HEK293 (cell line): ENCODE data around the gene DPM1.

Experiments used
- CTCF ChIA-PET: fragments of 350-600 bp; formaldehyde crosslinking; extraction: SDS; loops from one replicate; lab custom pipeline; 2021; ENCODE audit warnings: antibody characterized with exemption; lab: Yijun Ruan, JAX
- POLR2A ChIA-PET: fragments of 300-600 bp; formaldehyde crosslinking; extraction: SDS; loops from one replicate; lab custom pipeline; 2020; ENCODE audit warnings: antibody characterized with exemption, inconsistent platforms; lab: Yijun Ruan, JAX
- H3K27ac ChIP-seq: fragments of 200-500 bp; sonication (Bioruptor generic); 2 replicates; pipeline ENCODE4 v1.5.1; 2014; ENCODE audit warnings: low read depth, low read length, control low read depth, inconsistent platforms; ENCODE audit errors: extremely low read depth
- H3K36me3 ChIP-seq, 2 experiments: fragments of 200-500 bp in 1 of 2; sonication (Bioruptor generic) in 1 of 2; 1 replicate in 1 of 2; 2 replicates in 1 of 2; pipeline ENCODE4 v1.5.1; 2014 to 2017; ENCODE audit warnings: inconsistent platforms in 2 of 2, low read length in 2 of 2; ENCODE audit not compliant: control insufficient read depth in 2 of 2, insufficient read depth in 1 of 2
- H3K4me1 ChIP-seq: fragments of 200-500 bp; sonication (Bioruptor generic); 2 replicates; pipeline ENCODE4 v1.5.1; 2014; ENCODE audit warnings: mild to moderate bottlenecking, low read length, inconsistent platforms; ENCODE audit not compliant: control insufficient read depth, insufficient read depth
- H3K4me3 ChIP-seq: 2 replicates; pipeline ENCODE4 v1.5.1; 2011; ENCODE audit warnings: low read depth, mild to moderate bottlenecking, control low read depth, low read length, moderate library complexity
- H3K9me3 ChIP-seq: fragments of 200-500 bp; sonication (Bioruptor generic); 2 replicates; pipeline ENCODE4 v1.5.1; 2014; ENCODE audit warnings: low read depth, low read length, inconsistent platforms; ENCODE audit not compliant: control insufficient read depth, insufficient read depth
- HOXA7 ChIP-seq: sonication (generic); formaldehyde crosslinking; IDR thresholded peaks from 2 replicates; pipeline ENCODE4 v1.8.1; 2022; ENCODE audit warnings: missing genetic modification reagents, borderline replicate concordance
- SP3 ChIP-seq: fragments of 450-650 bp; formaldehyde crosslinking; IDR thresholded peaks from 2 replicates; pipeline ENCODE4 v1.5.1; 2016; ENCODE audit warnings: missing biosample characterization, missing genetic modification characterization
- ZBTB21 ChIP-seq: fragments of 450-650 bp; formaldehyde crosslinking; IDR thresholded peaks from 2 replicates; pipeline ENCODE4 v1.5.1; 2017; ENCODE audit warnings: missing biosample characterization, missing genetic modification characterization
- ZNF157 ChIP-seq: fragments of 450-650 bp; formaldehyde crosslinking; IDR thresholded peaks from 2 replicates; pipeline ENCODE4 v1.5.1; 2016; ENCODE audit warnings: missing biosample characterization, missing genetic modification characterization
- ZNF174 ChIP-seq: fragments of 450-650 bp; formaldehyde crosslinking; IDR thresholded peaks from 2 replicates; pipeline ENCODE4 v1.5.0; 2017; ENCODE audit warnings: missing biosample characterization, mild to moderate bottlenecking, missing genetic modification characterization
- ZNF221 ChIP-seq: fragments of 450-650 bp; formaldehyde crosslinking; IDR thresholded peaks from 2 replicates; pipeline ENCODE4 v1.5.1; 2017; ENCODE audit warnings: missing biosample characterization, missing genetic modification characterization, borderline replicate concordance
- ZNF24 ChIP-seq: fragments of 450-650 bp; formaldehyde crosslinking; IDR thresholded peaks from 2 replicates; pipeline ENCODE4 v1.5.1; 2016; ENCODE audit warnings: missing biosample characterization, missing genetic modification characterization
- ZNF324 ChIP-seq: fragments of 450-650 bp; formaldehyde crosslinking; IDR thresholded peaks from 2 replicates; pipeline ENCODE4 v1.5.1; 2016; ENCODE audit warnings: missing biosample characterization, missing genetic modification characterization
- ZNF341 ChIP-seq: fragments of 450-650 bp; formaldehyde crosslinking; IDR thresholded peaks from 2 replicates; pipeline ENCODE4; 2016; ENCODE audit warnings: low read depth, missing biosample characterization, missing genetic modification characterization
- ZNF366 ChIP-seq: fragments of 450-650 bp; formaldehyde crosslinking; conservative IDR thresholded peaks from 2 replicates; pipeline ENCODE4 v1.5.1; 2016; ENCODE audit warnings: missing biosample characterization, missing genetic modification characterization
- ZNF585B ChIP-seq: fragments of 450-650 bp; formaldehyde crosslinking; IDR thresholded peaks from 2 replicates; pipeline ENCODE4 v1.5.1; 2016; ENCODE audit warnings: missing biosample characterization, missing genetic modification characterization
- ZNF629 ChIP-seq: fragments of 450-650 bp; formaldehyde crosslinking; IDR thresholded peaks from 2 replicates; pipeline ENCODE4 v1.5.1; 2017; ENCODE audit warnings: missing biosample characterization, missing genetic modification characterization
- ZNF654 ChIP-seq: fragments of 450-650 bp; formaldehyde crosslinking; IDR thresholded peaks from 2 replicates; pipeline ENCODE4 v1.5.1; 2016; ENCODE audit warnings: low read depth, missing biosample characterization, missing genetic modification characterization
- ZSCAN30 ChIP-seq: fragments of 450-650 bp; IDR thresholded peaks from 2 replicates; pipeline ENCODE4 v1.5.1; 2018; ENCODE audit warnings: missing biosample characterization, mild to moderate bottlenecking, missing genetic modification characterization, moderate library complexity
- ZXDB ChIP-seq: fragments of 450-650 bp; formaldehyde crosslinking; IDR thresholded peaks from 2 replicates; pipeline ENCODE4 v1.5.1; 2016; ENCODE audit warnings: missing biosample characterization, missing genetic modification characterization
- TF ChIP-seq, protein P1 (sequence below): fragments of 450-650 bp; formaldehyde crosslinking; IDR thresholded peaks from 2 replicates; pipeline ENCODE4 v1.5.1; 2016; ENCODE audit warnings: missing biosample characterization, missing genetic modification characterization
- TF ChIP-seq, protein P2 (sequence below): fragments of 450-650 bp; formaldehyde crosslinking; IDR thresholded peaks from 2 replicates; pipeline ENCODE4 v1.5.1; 2016; ENCODE audit warnings: missing biosample characterization, missing genetic modification characterization
- TF ChIP-seq, protein P3 (sequence below): fragments of 450-650 bp; formaldehyde crosslinking; IDR thresholded peaks from 2 replicates; pipeline ENCODE4 v1.5.1; 2016; ENCODE audit warnings: missing biosample characterization, missing genetic modification characterization
- TF ChIP-seq, protein P4 (sequence below): fragments of 450-650 bp; formaldehyde crosslinking; IDR thresholded peaks from 2 replicates; pipeline ENCODE4 v1.5.1; 2016; ENCODE audit warnings: missing biosample characterization, missing genetic modification characterization
- TF ChIP-seq, protein P5 (sequence below): fragments of 450-650 bp; formaldehyde crosslinking; IDR thresholded peaks from 2 replicates; pipeline ENCODE4 v1.5.1; 2016; ENCODE audit warnings: missing biosample characterization, missing genetic modification characterization

DPM1 gene

DNA sequence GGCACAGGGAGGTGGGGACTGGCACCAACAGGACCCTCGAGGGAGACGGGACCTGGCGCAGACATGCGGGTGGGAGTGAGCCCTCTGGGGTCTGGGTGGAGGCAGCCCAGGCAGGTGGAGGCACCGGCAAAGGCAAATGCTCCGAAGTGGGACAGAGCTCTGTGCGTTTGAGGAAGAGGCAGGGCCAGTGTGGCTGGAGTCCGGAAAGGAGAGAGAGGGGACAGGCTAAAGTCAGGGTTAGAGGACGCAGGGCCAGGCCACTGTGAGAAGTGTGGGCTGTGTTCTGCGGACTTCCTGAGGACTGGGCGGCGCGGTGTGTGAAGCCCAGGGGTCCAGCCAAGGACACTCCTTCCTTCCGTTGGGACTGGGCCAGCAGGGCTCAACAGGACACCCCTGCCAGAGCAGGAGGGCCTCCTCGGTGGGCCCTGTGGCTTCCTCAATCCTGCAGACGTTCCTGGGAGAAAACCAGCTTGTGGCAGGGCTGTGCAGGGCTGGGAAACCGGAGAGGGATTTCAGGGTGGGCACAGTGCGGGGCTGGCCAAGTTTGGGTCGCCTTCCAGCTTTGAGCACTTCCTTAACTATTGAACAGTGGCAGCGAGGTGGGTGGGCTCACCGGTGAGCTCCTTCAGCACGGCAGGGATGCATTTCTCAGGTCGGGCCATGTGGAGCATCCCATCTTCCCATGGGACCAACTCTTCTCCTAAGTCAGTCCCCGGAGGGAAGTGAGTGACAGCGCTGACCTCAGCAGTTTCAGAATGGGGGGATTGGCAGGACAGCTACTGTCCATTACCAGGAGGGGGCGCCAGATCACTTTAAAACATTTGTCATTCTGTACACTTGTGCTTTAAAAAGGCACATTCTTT, 22.8 kb upstream of the DPM1 start:
- Histone ChIP-seq H3K36me3 (no peaks in the 10 kb centered on the region), H3K9me3 (no peaks in the 10 kb centered on the region)
- CTCF ChIA-PET = interaction anchor here (0.6 to 4.3 kb wide), 34 partner anchors 8 to 1331 kb away, joined by 3 to 31 read pairs (median 4); partner anchors contain the start of genes BCAS4, DPM1 and MOCS3
- peak; percentile 79 for TF ChIP-seq ZNF654
- no peak for TF ChIP-seq ZNF585B (tag by site-specific recombination)
- TF ChIP-seq, protein P1, sequence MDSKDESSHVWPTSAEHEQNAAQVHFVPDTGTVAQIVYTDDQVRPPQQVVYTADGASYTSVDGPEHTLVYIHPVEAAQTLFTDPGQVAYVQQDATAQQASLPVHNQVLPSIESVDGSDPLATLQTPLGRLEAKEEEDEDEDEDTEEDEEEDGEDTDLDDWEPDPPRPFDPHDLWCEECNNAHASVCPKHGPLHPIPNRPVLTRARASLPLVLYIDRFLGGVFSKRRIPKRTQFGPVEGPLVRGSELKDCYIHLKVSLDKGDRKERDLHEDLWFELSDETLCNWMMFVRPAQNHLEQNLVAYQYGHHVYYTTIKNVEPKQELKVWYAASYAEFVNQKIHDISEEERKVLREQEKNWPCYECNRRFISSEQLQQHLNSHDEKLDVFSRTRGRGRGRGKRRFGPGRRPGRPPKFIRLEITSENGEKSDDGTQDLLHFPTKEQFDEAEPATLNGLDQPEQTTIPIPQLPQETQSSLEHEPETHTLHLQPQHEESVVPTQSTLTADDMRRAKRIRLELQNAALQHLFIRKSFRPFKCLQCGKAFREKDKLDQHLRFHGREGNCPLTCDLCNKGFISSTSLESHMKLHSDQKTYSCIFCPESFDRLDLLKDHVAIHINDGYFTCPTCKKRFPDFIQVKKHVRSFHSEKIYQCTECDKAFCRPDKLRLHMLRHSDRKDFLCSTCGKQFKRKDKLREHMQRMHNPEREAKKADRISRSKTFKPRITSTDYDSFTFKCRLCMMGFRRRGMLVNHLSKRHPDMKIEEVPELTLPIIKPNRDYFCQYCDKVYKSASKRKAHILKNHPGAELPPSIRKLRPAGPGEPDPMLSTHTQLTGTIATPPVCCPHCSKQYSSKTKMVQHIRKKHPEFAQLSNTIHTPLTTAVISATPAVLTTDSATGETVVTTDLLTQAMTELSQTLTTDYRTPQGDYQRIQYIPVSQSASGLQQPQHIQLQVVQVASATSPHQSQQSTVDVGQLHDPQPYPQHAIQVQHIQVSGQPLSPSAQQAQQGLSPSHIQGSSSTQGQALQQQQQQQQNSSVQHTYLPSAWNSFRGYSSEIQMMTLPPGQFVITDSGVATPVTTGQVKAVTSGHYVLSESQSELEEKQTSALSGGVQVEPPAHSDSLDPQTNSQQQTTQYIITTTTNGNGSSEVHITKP = peak; percentile 33; the same call in 1 of the 2 replicates
- TF ChIP-seq, protein P2, sequence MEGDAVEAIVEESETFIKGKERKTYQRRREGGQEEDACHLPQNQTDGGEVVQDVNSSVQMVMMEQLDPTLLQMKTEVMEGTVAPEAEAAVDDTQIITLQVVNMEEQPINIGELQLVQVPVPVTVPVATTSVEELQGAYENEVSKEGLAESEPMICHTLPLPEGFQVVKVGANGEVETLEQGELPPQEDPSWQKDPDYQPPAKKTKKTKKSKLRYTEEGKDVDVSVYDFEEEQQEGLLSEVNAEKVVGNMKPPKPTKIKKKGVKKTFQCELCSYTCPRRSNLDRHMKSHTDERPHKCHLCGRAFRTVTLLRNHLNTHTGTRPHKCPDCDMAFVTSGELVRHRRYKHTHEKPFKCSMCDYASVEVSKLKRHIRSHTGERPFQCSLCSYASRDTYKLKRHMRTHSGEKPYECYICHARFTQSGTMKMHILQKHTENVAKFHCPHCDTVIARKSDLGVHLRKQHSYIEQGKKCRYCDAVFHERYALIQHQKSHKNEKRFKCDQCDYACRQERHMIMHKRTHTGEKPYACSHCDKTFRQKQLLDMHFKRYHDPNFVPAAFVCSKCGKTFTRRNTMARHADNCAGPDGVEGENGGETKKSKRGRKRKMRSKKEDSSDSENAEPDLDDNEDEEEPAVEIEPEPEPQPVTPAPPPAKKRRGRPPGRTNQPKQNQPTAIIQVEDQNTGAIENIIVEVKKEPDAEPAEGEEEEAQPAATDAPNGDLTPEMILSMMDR (tag by site-specific recombination) = peak; percentile 27; the same call in 1 of the 2 replicates
- 0 out of 2 replicates have a peak, but pooled peaks have one; percentile 19 for TF ChIP-seq ZNF24 (tag by site-specific recombination)
- TF ChIP-seq SP3 (tag by site-specific recombination) = 0 out of 2 replicates have a peak, but pooled peaks have one; percentile 10
- TF ChIP-seq ZNF324 (tag by site-specific recombination) = no peak
- TF ChIP-seq ZNF341 (tag by site-specific recombination) = peak; percentile 40
- TF ChIP-seq, all 188 proteins: peak for 6
- no peak overlapping the region for H3K27ac ChIP-seq
- no peak overlapping the region for H3K4me3 ChIP-seq
- H3K4me1 ChIP-seq = no peaks in the 10 kb centered on the region
- POLR2A ChIA-PET = interaction anchor here (0.6 kb wide), 1 partner anchor 1123 kb away, joined by 3 read pairs; no protein-coding TSS in a partner anchor

DNA sequence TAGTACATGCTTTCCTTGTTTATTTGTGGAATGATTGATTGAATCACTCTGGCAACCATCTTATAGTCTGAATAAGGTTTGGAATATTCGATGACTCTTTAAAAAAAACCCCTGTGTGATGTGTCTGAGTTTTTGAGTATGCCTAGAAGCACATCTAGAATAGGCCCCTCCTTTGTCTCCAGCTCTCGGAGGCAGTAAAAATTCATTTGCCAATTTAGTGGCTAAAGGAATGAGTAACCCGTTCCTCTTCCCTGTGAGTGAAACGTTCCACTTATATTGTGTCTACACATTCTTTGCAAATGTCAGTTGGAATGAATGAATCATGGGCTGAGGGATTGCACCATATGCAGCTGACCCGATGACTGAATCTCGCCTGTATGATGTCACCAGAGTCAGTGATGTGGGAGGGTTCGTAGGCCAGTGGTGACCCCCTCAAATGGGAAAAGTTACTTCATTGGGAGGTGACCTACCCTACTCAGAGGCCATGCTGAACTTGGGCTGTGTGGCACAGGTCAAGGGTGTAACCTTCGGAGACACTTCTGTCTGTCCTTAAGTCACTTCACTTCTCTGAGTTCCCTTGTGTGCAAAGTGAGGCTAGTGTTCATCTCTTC, 21.8 kb upstream of the DPM1 start:
- Histone ChIP-seq H3K4me3 (no peak overlapping the region), H3K36me3 (no peaks in the 10 kb centered on the region), H3K9me3 (no peaks in the 10 kb centered on the region), H3K4me1 (no peaks in the 10 kb centered on the region), H3K27ac (no peak overlapping the region)
- CTCF ChIA-PET = interaction anchor here (0.6 to 3.4 kb wide), 7 partner anchors 12 to 467 kb away, joined by 3 to 18 read pairs (median 9); no protein-coding TSS in a partner anchor
- POLR2A ChIA-PET = no interaction called here
- TF ChIP-seq, protein P3, sequence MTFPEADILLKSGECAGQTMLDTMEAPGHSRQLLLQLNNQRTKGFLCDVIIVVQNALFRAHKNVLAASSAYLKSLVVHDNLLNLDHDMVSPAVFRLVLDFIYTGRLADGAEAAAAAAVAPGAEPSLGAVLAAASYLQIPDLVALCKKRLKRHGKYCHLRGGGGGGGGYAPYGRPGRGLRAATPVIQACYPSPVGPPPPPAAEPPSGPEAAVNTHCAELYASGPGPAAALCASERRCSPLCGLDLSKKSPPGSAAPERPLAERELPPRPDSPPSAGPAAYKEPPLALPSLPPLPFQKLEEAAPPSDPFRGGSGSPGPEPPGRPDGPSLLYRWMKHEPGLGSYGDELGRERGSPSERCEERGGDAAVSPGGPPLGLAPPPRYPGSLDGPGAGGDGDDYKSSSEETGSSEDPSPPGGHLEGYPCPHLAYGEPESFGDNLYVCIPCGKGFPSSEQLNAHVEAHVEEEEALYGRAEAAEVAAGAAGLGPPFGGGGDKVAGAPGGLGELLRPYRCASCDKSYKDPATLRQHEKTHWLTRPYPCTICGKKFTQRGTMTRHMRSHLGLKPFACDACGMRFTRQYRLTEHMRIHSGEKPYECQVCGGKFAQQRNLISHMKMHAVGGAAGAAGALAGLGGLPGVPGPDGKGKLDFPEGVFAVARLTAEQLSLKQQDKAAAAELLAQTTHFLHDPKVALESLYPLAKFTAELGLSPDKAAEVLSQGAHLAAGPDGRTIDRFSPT (tag by site-specific recombination) = peak; percentile 84
- TF ChIP-seq, protein P4, sequence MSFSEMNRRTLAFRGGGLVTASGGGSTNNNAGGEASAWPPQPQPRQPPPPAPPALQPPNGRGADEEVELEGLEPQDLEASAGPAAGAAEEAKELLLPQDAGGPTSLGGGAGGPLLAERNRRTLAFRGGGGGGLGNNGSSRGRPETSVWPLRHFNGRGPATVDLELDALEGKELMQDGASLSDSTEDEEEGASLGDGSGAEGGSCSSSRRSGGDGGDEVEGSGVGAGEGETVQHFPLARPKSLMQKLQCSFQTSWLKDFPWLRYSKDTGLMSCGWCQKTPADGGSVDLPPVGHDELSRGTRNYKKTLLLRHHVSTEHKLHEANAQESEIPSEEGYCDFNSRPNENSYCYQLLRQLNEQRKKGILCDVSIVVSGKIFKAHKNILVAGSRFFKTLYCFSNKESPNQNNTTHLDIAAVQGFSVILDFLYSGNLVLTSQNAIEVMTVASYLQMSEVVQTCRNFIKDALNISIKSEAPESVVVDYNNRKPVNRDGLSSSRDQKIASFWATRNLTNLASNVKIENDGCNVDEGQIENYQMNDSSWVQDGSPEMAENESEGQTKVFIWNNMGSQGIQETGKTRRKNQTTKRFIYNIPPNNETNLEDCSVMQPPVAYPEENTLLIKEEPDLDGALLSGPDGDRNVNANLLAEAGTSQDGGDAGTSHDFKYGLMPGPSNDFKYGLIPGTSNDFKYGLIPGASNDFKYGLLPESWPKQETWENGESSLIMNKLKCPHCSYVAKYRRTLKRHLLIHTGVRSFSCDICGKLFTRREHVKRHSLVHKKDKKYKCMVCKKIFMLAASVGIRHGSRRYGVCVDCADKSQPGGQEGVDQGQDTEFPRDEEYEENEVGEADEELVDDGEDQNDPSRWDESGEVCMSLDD (tag by site-specific recombination) = no peak
- TF ChIP-seq ZNF221 (tag by site-specific recombination) (no peak), ZXDB (tag by site-specific recombination) (no peak), ZBTB21 (tag by site-specific recombination) (peak; percentile 96), ZSCAN30 (tag by site-specific recombination) (no peak), ZNF157 (tag by site-specific recombination) (no peak), HOXA7 (no peak), ZNF629 (tag by site-specific recombination) (peak; percentile 96), ZNF366 (tag by site-specific recombination) (peak; percentile 57), ZNF174 (tag by site-specific recombination) (no peak)
- TF ChIP-seq, protein P5, sequence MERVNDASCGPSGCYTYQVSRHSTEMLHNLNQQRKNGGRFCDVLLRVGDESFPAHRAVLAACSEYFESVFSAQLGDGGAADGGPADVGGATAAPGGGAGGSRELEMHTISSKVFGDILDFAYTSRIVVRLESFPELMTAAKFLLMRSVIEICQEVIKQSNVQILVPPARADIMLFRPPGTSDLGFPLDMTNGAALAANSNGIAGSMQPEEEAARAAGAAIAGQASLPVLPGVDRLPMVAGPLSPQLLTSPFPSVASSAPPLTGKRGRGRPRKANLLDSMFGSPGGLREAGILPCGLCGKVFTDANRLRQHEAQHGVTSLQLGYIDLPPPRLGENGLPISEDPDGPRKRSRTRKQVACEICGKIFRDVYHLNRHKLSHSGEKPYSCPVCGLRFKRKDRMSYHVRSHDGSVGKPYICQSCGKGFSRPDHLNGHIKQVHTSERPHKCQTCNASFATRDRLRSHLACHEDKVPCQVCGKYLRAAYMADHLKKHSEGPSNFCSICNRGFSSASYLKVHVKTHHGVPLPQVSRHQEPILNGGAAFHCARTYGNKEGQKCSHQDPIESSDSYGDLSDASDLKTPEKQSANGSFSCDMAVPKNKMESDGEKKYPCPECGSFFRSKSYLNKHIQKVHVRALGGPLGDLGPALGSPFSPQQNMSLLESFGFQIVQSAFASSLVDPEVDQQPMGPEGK (tag by site-specific recombination) = peak; percentile 29; the same call in 1 of the 2 replicates
